H1 (cell line): ENCODE measurements around the gene IRF5. TPM values are rescaled to one million over a fixed set of nuclear protein-coding genes. Genes with fewer than 3 reads are reported as not detected.
A peak's percentile ranks its signal among the peaks of the same experiment; 100 is the strongest.

ENCODE experiments used
- CTCF ChIA-PET: fragments of 300-600 bp; sonication (Branson Sonifier 250); formaldehyde crosslinking; loops from one replicate; lab custom pipeline; 2021; ENCODE audit not compliant: partially characterized antibody; lab: Charles Lee
- POLR2A ChIA-PET: fragments of 300-600 bp; sonication (Branson Sonifier 250); formaldehyde crosslinking; loops from one replicate; lab custom pipeline; 2021; ENCODE audit warnings: inconsistent platforms; ENCODE audit not compliant: partially characterized antibody; lab: Charles Lee
- DNase-seq, 2 experiments: peaks; one replicate each; pipeline versions ENCODE4 v3.0.0 to v3.0.0-alpha.2; 2010 to 2022; ENCODE audit warnings: low spot score in 2 of 2, low read depth in 1 of 2, mixed read lengths in 1 of 2
- FAIRE-seq: peaks from 2 replicates; lab custom pipeline; 2011; peaks lifted over from hg19 to GRCh38; lab: Jason Lieb, UNC
- H2AFZ ChIP-seq: 2 replicates; pipeline ENCODE4 v1.8.1; 2012; ENCODE audit warnings: low read length, inconsistent platforms
- H2AK5ac ChIP-seq: 2 replicates; pipeline ENCODE4 v1.6.1; 2013; ENCODE audit warnings: low read depth, low read length
- H2BK120ac ChIP-seq: replicated peaks from 2 replicates; pipeline ENCODE3; 2013; ENCODE audit warnings: low read depth, low read length, inconsistent platforms
- H2BK12ac ChIP-seq: 2 replicates; pipeline ENCODE4 v1.6.1; 2013; ENCODE audit warnings: low read depth, low read length
- H2BK15ac ChIP-seq: 2 replicates; pipeline ENCODE4 v1.6.1; 2013; ENCODE audit warnings: low read length
- H2BK20ac ChIP-seq: 2 replicates; pipeline ENCODE4 v1.6.1; 2013; ENCODE audit warnings: low read length
- H2BK5ac ChIP-seq: 2 replicates; pipeline ENCODE4 v1.6.1; 2013; ENCODE audit warnings: low read depth, low read length
- H3K14ac ChIP-seq: 2 replicates; pipeline ENCODE4 v1.6.1; 2013; ENCODE audit warnings: inconsistent platforms; ENCODE audit not compliant: insufficient read length
- H3K18ac ChIP-seq: 2 replicates; pipeline ENCODE4 v1.6.1; 2013; ENCODE audit warnings: low read length; ENCODE audit errors: extremely low read depth
- H3K23ac ChIP-seq: 2 replicates; pipeline ENCODE4 v1.6.1; 2013; ENCODE audit warnings: inconsistent platforms; ENCODE audit not compliant: insufficient read length
- H3K23me2 ChIP-seq: 2 replicates; pipeline ENCODE4 v1.6.1; 2013; ENCODE audit warnings: low read depth, low read length
- H3K27ac ChIP-seq: 2 replicates; pipeline ENCODE4 v1.6.1; 2011; ENCODE audit warnings: low read depth, low read length, inconsistent platforms
- H3K27me3 ChIP-seq, 4 experiments: replicated peaks in 1 of 4; 1 replicate in 1 of 4; 2 replicates in 3 of 4; pipeline versions ENCODE4 v1.6.1 to v1.8.1; 2011 to 2013; ENCODE audit warnings: low read length in 3 of 4, mild to moderate bottlenecking in 3 of 4, inconsistent platforms in 2 of 4, mixed read lengths in 2 of 4, moderate library complexity in 1 of 4; ENCODE audit not compliant: control insufficient read depth in 3 of 4, insufficient read depth in 3 of 4; ENCODE audit errors: extremely low read depth in 1 of 4
- H3K36me3 ChIP-seq, 4 experiments: 2 replicates each; pipeline versions ENCODE4 v1.6.1 to v1.8.1; 2011 to 2013; ENCODE audit warnings: mild to moderate bottlenecking in 4 of 4, low read length in 3 of 4, moderate library complexity in 2 of 4, control low read depth in 1 of 4, inconsistent platforms in 1 of 4; ENCODE audit not compliant: insufficient read depth in 4 of 4, control insufficient read depth in 2 of 4
- H3K4ac ChIP-seq: replicated peaks from 2 replicates; pipeline ENCODE3; 2013; ENCODE audit warnings: low read length, low read depth, mixed read lengths, inconsistent platforms; ENCODE audit not compliant: insufficient read length
- H3K4me1 ChIP-seq, 4 experiments: replicated peaks in 1 of 4; 1 replicate in 1 of 4; 2 replicates in 3 of 4; pipeline versions ENCODE4 v1.6.1 to v1.8.1; 2011 to 2013; ENCODE audit warnings: low read length in 3 of 4, inconsistent platforms in 2 of 4, mixed read lengths in 1 of 4; ENCODE audit not compliant: insufficient read depth in 4 of 4, control insufficient read depth in 3 of 4
- H3K4me2 ChIP-seq, 2 experiments: 2 replicates each; pipeline versions ENCODE4 v1.6.1 to v1.8.1; 2011 to 2013; ENCODE audit warnings: low read depth in 2 of 2, low read length in 2 of 2, control low read depth in 1 of 2, inconsistent platforms in 1 of 2, mild to moderate bottlenecking in 1 of 2; ENCODE audit not compliant: insufficient read depth in 1 of 2
- H3K4me3 ChIP-seq, 4 experiments: fragments of 200-600, 300-600 bp in 1 of 4; sonication (generic), shearing (Covaris generic), sonication (Bioruptor Twin) in 1 of 4; 2 replicates each; pipeline versions ENCODE4 v1.5.1 to v1.8.1; 2011 to 2016; ENCODE audit warnings: low read length in 4 of 4, low read depth in 3 of 4, control low read depth in 2 of 4, inconsistent platforms in 2 of 4, mild to moderate bottlenecking in 2 of 4, mixed read lengths in 1 of 4, moderate library complexity in 1 of 4; ENCODE audit not compliant: insufficient read depth in 2 of 4; ENCODE audit errors: extremely low read depth in 1 of 4
- H3K56ac ChIP-seq: replicated peaks from 2 replicates; pipeline ENCODE3; 2013; ENCODE audit warnings: low read depth, mild to moderate bottlenecking, mixed read lengths, low read length, inconsistent platforms; ENCODE audit not compliant: insufficient read length
- H3K79me1 ChIP-seq: 2 replicates; pipeline ENCODE4 v1.6.1; 2013; ENCODE audit warnings: low read depth, low read length, control low read depth
- H3K79me2 ChIP-seq, 2 experiments: 2 replicates each; pipeline versions ENCODE4 v1.6.1 to v1.8.1; 2012 to 2013; ENCODE audit warnings: low read length in 2 of 2, mild to moderate bottlenecking in 2 of 2, inconsistent platforms in 1 of 2; ENCODE audit not compliant: insufficient read depth in 2 of 2, control insufficient read depth in 1 of 2
- H3K9ac ChIP-seq, 4 experiments: replicated peaks in 1 of 4; 1 replicate in 1 of 4; 2 replicates in 3 of 4; pipeline versions ENCODE4 v1.6.1 to v1.8.1; 2011 to 2013; ENCODE audit warnings: low read depth in 3 of 4, low read length in 3 of 4, control low read depth in 2 of 4, mild to moderate bottlenecking in 2 of 4, moderate library complexity in 2 of 4, inconsistent platforms in 1 of 4; ENCODE audit errors: extremely low read depth in 1 of 4
- H3K9me3 ChIP-seq, 2 experiments: 2 replicates each; pipeline versions ENCODE4 v1.6.1 to v1.8.1; 2012 to 2013; ENCODE audit warnings: mild to moderate bottlenecking in 2 of 2, moderate library complexity in 2 of 2, control low read depth in 1 of 2, inconsistent platforms in 1 of 2, low read depth in 1 of 2, low read length in 1 of 2, mixed read lengths in 1 of 2; ENCODE audit not compliant: insufficient read depth in 2 of 2
- H4K20me1 ChIP-seq, 2 experiments: replicated peaks in 1 of 2; 2 replicates each; pipeline versions ENCODE3 to v1.8.1; 2011 to 2013; ENCODE audit warnings: inconsistent platforms in 2 of 2, low read length in 2 of 2, mild to moderate bottlenecking in 1 of 2; ENCODE audit not compliant: insufficient read depth in 2 of 2, control insufficient read depth in 1 of 2
- H4K5ac ChIP-seq: 2 replicates; pipeline ENCODE4 v1.6.1; 2013; ENCODE audit warnings: low read length, low read depth, mixed read lengths, inconsistent platforms; ENCODE audit not compliant: insufficient read length
- H4K8ac ChIP-seq: 2 replicates; pipeline ENCODE4 v1.8.0; 2013; ENCODE audit warnings: mild to moderate bottlenecking, moderate library complexity, low read length, inconsistent platforms; ENCODE audit not compliant: insufficient read depth; ENCODE audit errors: extremely low read depth
- H4K91ac ChIP-seq: replicated peaks from 2 replicates; pipeline ENCODE3; 2013; ENCODE audit warnings: low read length, mixed read lengths, inconsistent platforms; ENCODE audit not compliant: insufficient read length
- BCL11A ChIP-seq, 2 experiments: IDR thresholded peaks; one replicate each; pipeline ENCODE4 v1.6.1; 2011; ENCODE audit warnings: low read depth in 2 of 2, low read length in 2 of 2, mild to moderate bottlenecking in 2 of 2
- CEBPB ChIP-seq: IDR thresholded peaks from 2 replicates; pipeline ENCODE4 v1.6.1; 2012; ENCODE audit warnings: low read depth, low read length
- HDAC2 ChIP-seq, 2 experiments: fragments of 300-600 bp in 1 of 2; sonication (generic) in 1 of 2; IDR thresholded peaks; 2 replicates each; pipeline ENCODE4 v1.6.1; 2011 to 2012; ENCODE audit warnings: low read depth in 2 of 2, low read length in 2 of 2, mild to moderate bottlenecking in 2 of 2, moderate library complexity in 2 of 2, borderline replicate concordance in 1 of 2, inconsistent platforms in 1 of 2
- KDM4A ChIP-seq: IDR thresholded peaks from one replicate; pipeline ENCODE4 v1.7.1; 2012; ENCODE audit warnings: low read depth, mild to moderate bottlenecking, moderate library complexity, low read length, inconsistent platforms; ENCODE audit not compliant: severe bottlenecking
- RBBP5 ChIP-seq: IDR thresholded peaks from 2 replicates; pipeline ENCODE4 v1.7.1; 2012; ENCODE audit warnings: low read depth, mild to moderate bottlenecking, inconsistent platforms, low read length, moderate library complexity, borderline replicate concordance
- SUZ12 ChIP-seq: fragments of 200-600 bp; sonication (generic); IDR thresholded peaks from 2 replicates; pipeline ENCODE4 v1.6.1; 2012; ENCODE audit warnings: mild to moderate bottlenecking, inconsistent platforms, low read length, moderate library complexity, mixed read lengths
- USF2 ChIP-seq: IDR thresholded peaks from 2 replicates; pipeline ENCODE4 v1.6.1; 2011; ENCODE audit warnings: low read length, improper control_type of control experiment
- WGBS, 2 experiments: shearing (Covaris generic) in 1 of 2; methylation state at CpG; one replicate each; pipeline versions ENCODE4 v1.1.6 to v1.1.7; 2013 to 2015; ENCODE audit warnings: low lambda C conversion rate in 2 of 2, mixed read lengths in 2 of 2, inconsistent platforms in 1 of 2, low coverage in 1 of 2, missing lambda C conversion rate in 1 of 2; ENCODE audit not compliant: insufficient replicate concordance in 2 of 2, insufficient coverage in 1 of 2, insufficient read length in 1 of 2; ENCODE audit errors: extremely low coverage in 1 of 2, missing lambda C conversion rate in 1 of 2; 5-methylcytosine and 5-hydroxymethylcytosine counted together
- polyA plus RNA-seq, 7 experiments: library from polyadenylated mRNA; depleted of rRNA in 3 of 7; stranded (reverse) in 5 of 7; unstranded in 2 of 7; fragments of >200 nt in 5 of 7; fragments of 200-250 nt in 2 of 7; gene quantifications; 1 replicate in 5 of 7; 2 replicates in 1 of 7; 4 replicates in 1 of 7; pipeline versions ENCODE4 v1.2.1 to v1.2.3, GENCODE V29; 2011 to 2013; ENCODE audit warnings: missing spikeins in 2 of 7, mixed read lengths in 2 of 7
- total RNA-seq: library from RNA; stranded (reverse); fragmentation: NEBNext Ultra II Directional; extraction: Animal tissue kit (Norgen Biotek cat#: 25700); gene quantifications from 2 replicates; pipeline ENCODE4 v1.2.1, GENCODE V29; 2021
- TF ChIP-seq, protein P1 (sequence below): IDR thresholded peaks from 2 replicates; pipeline ENCODE4 v1.6.1; 2012; ENCODE audit warnings: inconsistent platforms

Gene IRF5
- total and polyA plus RNA-seq, 2 of the 8 experiments (the other 6 are each of a cell fraction or from before 2014, with no cell fraction given): 0.28 to 1.1 TPM

DNA sequence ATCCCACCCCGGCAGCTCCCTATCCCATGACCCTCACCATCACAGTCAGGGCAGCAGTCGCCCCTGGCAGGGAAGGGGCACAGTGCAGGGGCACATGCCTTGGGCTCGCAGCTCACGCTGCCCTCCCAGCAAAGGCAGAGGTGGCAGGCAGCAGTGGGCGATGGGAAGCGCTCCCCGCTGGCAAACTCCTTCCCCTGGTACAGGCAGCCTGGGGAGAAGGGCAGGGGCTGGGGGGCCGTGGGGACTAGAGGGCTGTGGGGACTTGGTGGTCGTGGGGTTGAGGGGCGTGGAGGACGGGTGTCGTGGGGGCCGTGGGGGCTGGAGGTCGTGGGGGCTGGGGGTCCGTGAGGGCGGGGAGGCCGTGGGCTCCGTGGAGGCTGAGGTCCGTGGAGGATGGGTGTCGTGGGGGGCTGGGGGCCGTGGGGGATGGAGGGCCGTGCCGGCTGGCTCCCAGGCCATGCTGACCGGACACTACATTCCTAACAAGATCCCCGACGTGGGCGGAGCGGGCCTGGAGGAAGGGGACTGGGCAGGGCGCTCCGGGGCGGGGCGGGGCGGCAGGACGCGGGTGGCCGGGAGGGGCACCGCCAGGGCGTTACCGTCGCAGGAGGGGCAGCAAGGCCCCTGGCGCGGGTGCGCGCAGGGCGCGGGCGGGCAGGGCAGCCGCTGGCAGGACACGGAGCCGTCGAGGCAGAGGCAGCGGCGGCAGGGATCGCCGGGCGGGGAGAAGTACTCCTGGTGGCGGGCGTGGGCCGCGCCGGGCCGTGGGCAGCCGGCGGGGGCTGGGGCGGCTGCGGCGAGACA is 47.2 kb upstream of the IRF5 start:
- Histone ChIP-seq H4K20me1 (peaks cover 0 to 13% of the 10 kb centered on the region in 2 experiments), H2BK5ac (no peak overlapping the region), H2BK20ac (no peak overlapping the region), H2BK12ac (peak overlapping the region; percentile 5; the same call in 1 of the 2 replicates), H2AFZ (peak overlapping the region; percentile 7; the same call in 1 of the 2 replicates), H2AK5ac (peak overlapping the region; percentile 15; the same call in 1 of the 2 replicates), H3K4me2 (peak overlapping the region; percentile 30 to 83), H2BK120ac (no peak overlapping the region), H3K56ac (no peak overlapping the region), H3K36me3 (no peaks in the 10 kb centered on the region), H3K23ac (no peak overlapping the region), H3K27me3 (peaks cover 0 to 7% (median 4%) of the 10 kb centered on the region in 4 experiments; a peak in 4 of 7 replicates), H3K18ac (peak overlapping the region; percentile 78), H3K79me2 (no peaks in the 10 kb centered on the region), H3K9me3 (no peaks in the 10 kb centered on the region), H3K14ac (no peak overlapping the region), H3K27ac (no peak overlapping the region), H4K8ac (peak overlapping the region; percentile 84), H3K79me1 (0 out of 2 replicates have a peak, but pooled peaks cover 7% of the 10 kb centered on the region), H4K5ac (no peak overlapping the region), H3K9ac (peak overlapping the region in 1 of 4 experiments; percentile 34; a peak in 1 of 7 replicates), H3K4me3 (peak overlapping the region; percentile 28 to 66 (median 40)), H2BK15ac (0 out of 2 replicates have a peak overlapping the region, but pooled peaks have one; percentile 81), H4K91ac (no peak overlapping the region), H3K23me2 (peaks cover 20% of the 10 kb centered on the region; the same call in 1 of the 2 replicates), H3K4me1 (peaks cover 0 to 19% (median 13%) of the 10 kb centered on the region in 4 experiments; a peak in 5 of 7 replicates), H3K4ac (peak overlapping the region; percentile 21)
- DNase-seq (peak in 1 of 2 experiments; percentile 64), FAIRE-seq (no peak)
- POLR2A ChIA-PET: interaction anchor here (0.9 to 1.1 kb wide), 2 partner anchors 20 to 22 kb away, joined by 3 to 4 read pairs; partner anchors contain the start of gene KCP
- 29% methylated on average over 29 of the region's 67 CpGs; no CpG with 5 or more reads in 1 of the 2 experiments for WGBS, 2 experiments
- CTCF ChIA-PET: interaction anchor here (0.7 to 2.0 kb wide), 5 partner anchors 9 to 69 kb away, joined by 3 to 8 read pairs (median 4); no protein-coding TSS in a partner anchor
- TF ChIP-seq RBBP5: peak; percentile 70; the same call in 1 of the 2 replicates
- 0 out of 2 replicates have a peak, but pooled peaks have one; percentile 37 for TF ChIP-seq SUZ12
- TF ChIP-seq, protein P1, sequence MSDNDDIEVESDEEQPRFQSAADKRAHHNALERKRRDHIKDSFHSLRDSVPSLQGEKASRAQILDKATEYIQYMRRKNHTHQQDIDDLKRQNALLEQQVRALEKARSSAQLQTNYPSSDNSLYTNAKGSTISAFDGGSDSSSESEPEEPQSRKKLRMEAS: peak; percentile 14; the same call in 1 of the 2 replicates
- TF ChIP-seq USF2: no peak
- no peak for TF ChIP-seq HDAC2 (IDR thresholded peaks at IDR 0.05; ENCODE audit: borderline replicate concordance in 1 of 2, low read depth in 2 of 2, low read length in 2 of 2)
- TF ChIP-seq CEBPB: no peak
- TF ChIP-seq BCL11A (IDR thresholded peaks at IDR 0.05; ENCODE audit: low read depth in 2 of 2, low read length in 2 of 2): no peak
- TF ChIP-seq KDM4A: no peak
